ENCODE data around the gene TSPAN32.

Gene TSPAN32

GRCh38 chr11:2289859-2290258 is 12.0 kb upstream of the TSPAN32 start:
- no peak for DNase-seq

- peak; percentile 9 for DNase-seq
Observed at GRCh38 chr11:2290351-2290841, 11.4 kb upstream of the TSPAN32 start.

GRCh38 chr11:2293531-2293971 is 8.3 kb upstream of the TSPAN32 start:
- DNase-seq = no peak

GRCh38 chr11:2293984-2294925 is 7.6 kb upstream of the TSPAN32 start:
- DNase-seq = no peak

DNA sequence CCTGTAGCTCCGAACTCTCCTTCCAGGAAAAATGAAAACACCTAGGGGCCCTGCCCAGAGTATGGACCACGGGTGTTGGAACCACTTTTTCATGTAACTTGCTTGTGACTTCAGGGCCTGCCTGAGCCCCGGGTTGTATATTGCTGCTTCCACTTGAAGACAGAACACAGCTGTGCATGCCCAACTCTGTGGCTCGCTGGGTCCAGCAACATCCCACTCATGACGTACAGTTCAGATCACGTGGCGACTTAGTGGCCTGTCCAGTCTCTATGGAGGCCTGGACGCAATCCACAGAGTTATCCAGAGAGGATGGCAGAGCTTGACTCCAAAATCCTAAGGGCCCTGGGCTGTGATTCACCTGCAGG is 6.9 kb upstream of the TSPAN32 start:
- no peak for DNase-seq

DNA sequence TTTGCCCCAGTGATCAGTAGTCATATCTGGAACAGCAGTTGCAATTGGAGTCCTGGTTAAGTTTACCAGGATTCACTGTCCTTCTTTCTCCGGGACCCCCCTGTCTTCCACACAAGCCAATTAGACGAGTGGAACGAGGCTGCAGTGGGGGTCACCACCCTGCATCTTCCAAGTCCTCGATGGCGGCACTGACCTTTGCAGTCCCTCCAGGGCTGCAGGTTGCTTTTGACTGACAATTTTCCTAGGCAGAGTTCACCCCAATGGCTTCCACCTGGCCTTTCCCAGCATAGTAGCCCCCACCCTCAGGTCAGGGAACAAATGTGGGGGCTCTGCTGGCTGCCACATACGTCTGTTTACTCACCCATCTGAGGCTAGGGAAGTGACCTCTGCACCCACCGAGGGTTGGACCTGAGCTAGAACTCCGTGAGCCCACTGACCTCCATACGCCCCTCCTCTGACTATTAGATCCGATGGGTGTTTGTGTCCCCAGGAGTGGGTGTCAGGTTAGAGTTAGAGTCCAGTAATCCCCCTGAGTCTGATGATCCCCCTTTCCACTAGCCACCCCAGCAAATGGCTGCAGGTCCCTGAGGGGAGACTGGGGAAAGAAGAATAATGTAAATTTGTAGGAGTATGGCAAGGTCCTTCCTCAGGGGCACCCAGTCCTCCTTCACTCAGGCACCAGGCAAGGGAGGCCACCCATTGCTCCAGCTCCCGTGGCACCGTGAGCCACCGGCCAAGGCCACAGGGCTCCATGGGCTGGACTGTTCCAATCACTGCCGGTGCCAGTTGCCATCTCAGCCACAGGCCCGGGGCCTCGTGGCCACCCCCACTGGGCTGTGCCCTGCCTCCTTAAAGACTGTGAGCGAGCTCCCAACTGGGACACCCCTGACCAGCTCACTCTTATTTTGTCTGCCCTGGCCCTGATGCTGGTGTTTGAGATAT is 5.6 kb upstream of the TSPAN32 start:
- DNase-seq = no peak

- DNase-seq = no peak
Observed at GRCh38 chr11:2296913-2297622, 4.7 kb upstream of the TSPAN32 start.

DNA sequence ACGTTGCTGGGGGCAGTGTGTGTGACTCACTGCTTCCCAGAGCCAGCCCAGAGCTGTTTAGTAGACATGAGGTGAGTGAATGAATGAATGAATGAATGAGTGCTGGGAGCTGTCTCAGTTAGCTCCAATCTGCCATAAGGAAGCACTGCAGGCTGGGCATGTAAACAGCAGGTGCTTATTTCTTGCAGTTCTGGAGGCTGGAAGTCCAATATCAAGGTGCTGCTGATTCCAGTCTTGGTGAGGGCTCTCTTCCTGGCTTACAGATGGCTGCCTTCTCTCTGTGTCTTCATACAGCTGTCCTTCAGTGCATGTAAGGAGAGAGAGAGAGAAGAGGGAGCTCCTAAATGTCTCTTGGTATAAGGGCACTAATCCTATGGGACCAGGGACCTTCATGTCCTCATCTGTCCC is 4.2 kb upstream of the TSPAN32 start:
- no peak for DNase-seq

DNA sequence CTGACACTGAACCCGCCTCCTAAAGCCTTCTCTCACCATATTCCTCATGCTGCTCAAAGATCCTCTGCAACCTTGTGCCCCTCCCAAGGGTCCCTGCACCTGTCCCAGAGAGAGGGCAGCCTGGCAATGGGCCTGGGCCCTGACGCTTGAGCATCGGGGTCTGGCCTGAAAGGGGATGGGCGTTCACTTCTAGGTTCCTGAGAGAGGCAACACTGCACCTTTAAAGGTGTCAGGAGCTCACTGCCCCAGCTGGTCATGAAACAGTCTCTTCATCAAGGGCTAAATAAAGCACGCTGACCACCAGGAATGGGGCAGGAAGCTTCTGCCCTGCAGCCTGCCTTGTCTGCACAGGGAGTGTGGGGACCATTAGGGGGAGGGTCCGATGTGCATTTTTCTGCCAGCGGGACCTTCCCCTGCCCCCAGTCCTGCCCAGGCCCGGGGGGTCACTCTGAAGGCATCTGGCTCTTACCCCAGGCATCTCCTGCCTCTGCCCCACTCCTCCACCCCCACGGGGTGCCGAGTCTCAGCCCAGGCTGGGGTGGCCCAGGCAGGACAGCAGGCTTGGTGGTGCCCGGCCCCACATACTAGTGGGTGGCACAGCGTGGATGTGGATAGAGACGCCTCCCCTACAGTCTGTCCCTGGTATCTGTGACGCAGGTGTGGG is 3.5 kb upstream of the TSPAN32 start:
- no peak for DNase-seq

DNA sequence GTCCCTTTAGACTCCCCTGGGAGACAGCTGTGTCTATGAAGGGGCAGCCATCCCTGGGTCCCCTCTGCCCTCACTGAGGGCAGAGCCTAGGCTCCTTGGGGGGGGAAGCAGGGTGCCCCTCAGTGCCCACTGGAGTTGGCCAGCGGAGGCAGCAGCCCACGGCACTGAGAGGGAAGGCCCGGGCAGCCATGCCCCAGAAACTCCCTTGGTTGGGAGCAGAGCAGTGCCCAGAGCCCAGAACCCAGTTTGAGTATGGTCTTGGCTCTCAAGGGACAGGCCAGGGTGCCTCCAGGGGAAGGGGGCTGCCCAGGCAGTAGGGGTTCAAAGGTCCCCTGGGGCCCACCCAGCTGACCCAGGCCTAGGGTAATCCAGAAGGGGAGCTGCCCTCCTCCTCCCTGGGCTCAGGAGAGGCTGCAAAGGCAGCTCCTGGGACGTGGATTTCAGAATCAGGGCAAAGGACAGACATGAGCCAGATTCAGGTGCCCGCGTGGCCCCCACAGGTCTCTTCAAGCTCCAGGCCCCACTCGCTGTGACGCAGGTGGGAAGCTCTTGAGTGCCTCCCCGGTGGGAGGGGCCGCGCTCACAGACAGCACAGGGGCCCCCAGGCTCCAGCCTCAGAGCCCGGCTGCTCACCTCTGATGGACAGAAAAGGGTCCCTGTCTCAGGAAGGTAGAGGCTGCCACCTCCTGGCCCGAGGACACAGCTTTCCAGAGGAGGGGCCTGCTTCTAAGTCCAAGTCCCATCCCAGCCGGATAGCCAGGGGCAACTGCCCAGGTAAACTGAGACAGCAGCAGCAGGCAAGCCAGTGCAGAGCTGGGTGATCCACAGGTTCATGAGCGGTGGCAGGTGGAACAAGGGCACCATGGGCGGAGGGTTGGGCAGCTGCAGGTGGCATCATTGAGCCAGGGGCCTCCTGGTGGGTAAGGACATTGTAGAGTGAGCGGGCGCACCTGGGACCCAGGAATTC is 2.7 kb upstream of the TSPAN32 start:
- peak; percentile 24 for DNase-seq

GRCh38 chr11:2299773-2300172 is 2.0 kb upstream of the TSPAN32 start:
- DNase-seq = no peak

GRCh38 chr11:2300290-2300935 is 1.4 kb upstream of the TSPAN32 start:
- no peak for DNase-seq

DNA sequence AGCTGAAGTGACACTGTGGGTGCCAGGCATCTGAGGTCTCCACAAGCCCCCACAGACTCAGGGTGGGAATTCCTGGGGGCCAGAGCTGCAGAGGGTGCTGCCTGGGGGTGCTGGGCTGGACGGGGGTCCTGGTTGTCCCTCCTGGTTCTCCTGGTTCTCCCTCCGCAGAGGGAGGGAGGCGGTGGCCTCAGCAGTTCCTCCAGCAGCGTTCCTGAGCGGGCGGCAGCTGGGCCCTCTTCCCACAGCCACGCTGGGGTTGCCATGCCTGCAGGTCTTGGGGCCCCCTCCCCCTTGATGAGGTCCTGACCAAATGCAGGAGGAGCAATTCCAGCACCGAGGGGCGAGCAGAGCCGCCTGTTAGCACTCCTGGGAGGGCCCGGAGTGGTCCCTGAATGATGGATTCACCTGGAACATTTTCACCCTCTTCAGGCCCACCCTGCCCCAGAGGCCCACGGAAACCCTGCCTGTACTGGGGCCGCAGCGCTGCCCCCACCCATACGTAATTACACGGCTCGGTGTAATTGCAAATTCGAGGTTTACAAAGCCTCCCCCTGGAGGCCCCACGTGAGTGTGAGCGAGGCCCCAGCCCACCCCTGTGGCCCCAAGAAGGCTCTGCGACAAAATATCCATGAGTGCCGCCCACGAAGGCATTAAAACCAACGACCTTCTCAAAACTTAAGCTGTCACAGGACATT is 730 bp upstream of the TSPAN32 start:
- no peak for DNase-seq

DNA sequence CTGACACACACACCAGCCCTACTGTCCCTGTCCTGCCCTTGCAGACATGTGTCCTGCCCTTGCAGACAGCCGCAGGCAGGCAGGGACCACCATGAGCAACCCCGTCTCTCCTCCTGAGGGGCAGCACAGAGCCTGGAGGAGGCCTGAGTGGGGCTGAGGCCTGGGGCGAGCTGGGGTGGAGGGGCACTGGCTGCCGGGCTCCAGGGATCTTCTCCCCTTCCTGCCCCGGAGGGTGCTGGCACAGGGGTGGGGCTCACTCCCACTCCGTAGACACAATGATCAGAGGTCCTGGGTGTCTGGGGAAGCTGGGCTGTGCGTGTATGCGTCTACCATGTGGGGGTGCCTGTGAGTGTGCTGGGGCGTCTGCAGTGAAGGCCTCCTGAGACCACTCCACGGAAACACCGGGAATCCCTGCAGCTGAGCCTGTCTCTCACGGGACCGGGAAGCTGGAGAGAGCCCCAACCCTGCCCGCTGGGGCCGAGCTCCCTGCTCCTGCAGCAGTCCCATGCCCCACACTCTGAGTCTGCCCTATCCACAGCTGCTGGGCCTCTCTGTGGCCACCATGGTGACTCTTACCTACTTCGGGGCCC is 588 bp downstream of the TSPAN32 start:
- DNase-seq = no peak

GRCh38 chr11:2302896-2303626 is 1.2 kb downstream of the TSPAN32 start:
- DNase-seq = no peak

GRCh38 chr11:2303627-2304505 is 2.1 kb downstream of the TSPAN32 start:
- DNase-seq = no peak

- DNase-seq = no peak
Observed at GRCh38 chr11:2304506-2305139, 2.8 kb downstream of the TSPAN32 start.

Data from NCI-H774 (cell line).